Osteoblast (primary cell): ENCODE data around the gene GABRG3. TPM values are rescaled to one million over a fixed set of nuclear protein-coding genes. Genes with fewer than 3 reads are reported as not detected.

Experiments
- DNase-seq: peaks from one replicate; pipeline ENCODE4 v3.0.0; 2011; ENCODE audit warnings: low spot score, mixed read lengths; ENCODE audit not compliant: insufficient read length; ENCODE audit errors: missing footprints
- H2AFZ ChIP-seq: 2 replicates; pipeline ENCODE4 v1.6.0; 2011; ENCODE audit warnings: mild to moderate bottlenecking, low read length
- H3K27ac ChIP-seq: 2 replicates; pipeline ENCODE4 v1.5.1; 2011; ENCODE audit warnings: mild to moderate bottlenecking, low read depth, low read length, moderate library complexity
- H3K27me3 ChIP-seq: 2 replicates; pipeline ENCODE4 v1.6.0; 2012; ENCODE audit warnings: mild to moderate bottlenecking, control low read depth, inconsistent platforms, low read length, moderate library complexity; ENCODE audit not compliant: insufficient read depth
- H3K36me3 ChIP-seq: 2 replicates; pipeline ENCODE4 v1.5.1; 2011; ENCODE audit warnings: mild to moderate bottlenecking, low read length, control low read depth, moderate library complexity; ENCODE audit not compliant: insufficient read depth
- H3K4me1 ChIP-seq: 2 replicates; pipeline ENCODE4 v1.5.1; 2011; ENCODE audit warnings: mild to moderate bottlenecking, low read length, control low read depth, moderate library complexity; ENCODE audit not compliant: insufficient read depth
- H3K4me2 ChIP-seq: 2 replicates; pipeline ENCODE4 v1.6.0; 2011; ENCODE audit warnings: mild to moderate bottlenecking, low read length; ENCODE audit not compliant: insufficient read depth
- H3K4me3 ChIP-seq: fragments of 200-600 bp; sonication (generic); 3 replicates; pipeline ENCODE4 v1.5.1; 2012; ENCODE audit warnings: mild to moderate bottlenecking, low read length, inconsistent platforms; ENCODE audit not compliant: insufficient read depth
- H3K79me2 ChIP-seq: 2 replicates; pipeline ENCODE4 v1.6.0; 2012; ENCODE audit warnings: mild to moderate bottlenecking, low read length, control low read depth, inconsistent platforms; ENCODE audit not compliant: insufficient read depth
- H3K9me3 ChIP-seq: 2 replicates; pipeline ENCODE4 v1.5.1; 2011; ENCODE audit warnings: low read depth, low read length, control low read depth
- H4K20me1 ChIP-seq: 2 replicates; pipeline ENCODE4 v1.6.0; 2012; ENCODE audit warnings: mild to moderate bottlenecking, low read length, control low read depth; ENCODE audit not compliant: insufficient read depth
- total RNA-seq: library from RNA; depleted of rRNA; stranded (reverse); fragments of >200 nt; gene quantifications from 2 replicates; pipeline ENCODE4 v1.2.3, GENCODE V29; 2012
- TF ChIP-seq, protein P1 (sequence below): IDR thresholded peaks from 2 replicates; pipeline ENCODE4 v1.5.1; 2011; ENCODE audit warnings: mild to moderate bottlenecking, low read depth, low read length, moderate library complexity; ENCODE audit errors: extremely low read depth

The GABRG3 gene
- total RNA-seq, 1 donor, result not detected

DNA sequence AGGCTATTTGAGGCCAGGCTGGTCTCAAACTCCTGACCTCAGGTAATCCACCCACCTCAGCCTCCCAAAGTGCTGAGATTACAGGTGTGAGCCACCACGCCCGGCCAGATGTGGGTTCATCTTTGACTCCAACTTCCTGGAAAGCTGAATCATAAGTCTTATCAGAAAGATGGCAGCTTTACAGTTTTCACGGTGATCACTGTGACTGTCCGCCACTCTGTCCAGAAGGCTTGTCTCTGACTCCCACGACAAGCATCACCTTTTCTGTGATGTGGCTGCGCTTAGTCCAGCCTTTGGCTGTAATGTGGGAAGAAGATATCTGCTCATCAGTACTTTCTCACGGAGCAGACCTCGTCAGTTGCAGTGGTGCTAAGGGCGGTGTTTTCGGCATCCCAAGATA is 527.7 kb downstream of the GABRG3 start:
- H3K27me3 ChIP-seq, result no peaks in the 10 kb centered on the region
- H3K4me1 ChIP-seq, result no peaks in the 10 kb centered on the region
- no peak overlapping the region for H3K4me3 ChIP-seq
- H3K79me2 ChIP-seq, result no peaks in the 10 kb centered on the region
- DNase-seq, result no peak
- no peak overlapping the region for H2AFZ ChIP-seq
- H4K20me1 ChIP-seq, result no peaks in the 10 kb centered on the region
- no peak overlapping the region for H3K27ac ChIP-seq
- TF ChIP-seq, protein P1, sequence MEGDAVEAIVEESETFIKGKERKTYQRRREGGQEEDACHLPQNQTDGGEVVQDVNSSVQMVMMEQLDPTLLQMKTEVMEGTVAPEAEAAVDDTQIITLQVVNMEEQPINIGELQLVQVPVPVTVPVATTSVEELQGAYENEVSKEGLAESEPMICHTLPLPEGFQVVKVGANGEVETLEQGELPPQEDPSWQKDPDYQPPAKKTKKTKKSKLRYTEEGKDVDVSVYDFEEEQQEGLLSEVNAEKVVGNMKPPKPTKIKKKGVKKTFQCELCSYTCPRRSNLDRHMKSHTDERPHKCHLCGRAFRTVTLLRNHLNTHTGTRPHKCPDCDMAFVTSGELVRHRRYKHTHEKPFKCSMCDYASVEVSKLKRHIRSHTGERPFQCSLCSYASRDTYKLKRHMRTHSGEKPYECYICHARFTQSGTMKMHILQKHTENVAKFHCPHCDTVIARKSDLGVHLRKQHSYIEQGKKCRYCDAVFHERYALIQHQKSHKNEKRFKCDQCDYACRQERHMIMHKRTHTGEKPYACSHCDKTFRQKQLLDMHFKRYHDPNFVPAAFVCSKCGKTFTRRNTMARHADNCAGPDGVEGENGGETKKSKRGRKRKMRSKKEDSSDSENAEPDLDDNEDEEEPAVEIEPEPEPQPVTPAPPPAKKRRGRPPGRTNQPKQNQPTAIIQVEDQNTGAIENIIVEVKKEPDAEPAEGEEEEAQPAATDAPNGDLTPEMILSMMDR, result no peak
- peaks cover 2% of the 10 kb centered on the region for H3K9me3 ChIP-seq
- no peak overlapping the region for H3K4me2 ChIP-seq
- H3K36me3 ChIP-seq, result no peaks in the 10 kb centered on the region

DNA sequence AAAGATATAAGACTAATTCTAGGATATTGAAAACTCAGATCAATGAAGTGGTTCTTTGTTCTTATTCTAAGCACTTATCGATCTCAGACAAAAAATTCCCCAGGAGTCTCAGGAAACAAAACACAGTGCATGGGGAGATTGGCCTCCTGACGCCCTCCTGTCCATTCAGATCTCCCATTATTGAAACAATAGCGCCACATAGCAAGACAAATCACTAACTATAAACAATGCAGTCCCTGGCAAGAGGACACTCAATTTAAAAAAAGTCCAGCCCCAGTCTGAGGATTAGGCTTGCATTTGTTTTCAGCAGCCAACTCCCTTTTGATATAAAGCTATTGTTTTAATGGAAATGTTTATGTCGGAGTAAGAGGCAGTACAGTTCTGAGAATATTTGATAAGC is 528.2 kb downstream of the GABRG3 start:
- TF ChIP-seq, protein P1, result no peak
- Histone ChIP-seq H3K79me2 (no peaks in the 10 kb centered on the region), H2AFZ (no peak overlapping the region)

DNA sequence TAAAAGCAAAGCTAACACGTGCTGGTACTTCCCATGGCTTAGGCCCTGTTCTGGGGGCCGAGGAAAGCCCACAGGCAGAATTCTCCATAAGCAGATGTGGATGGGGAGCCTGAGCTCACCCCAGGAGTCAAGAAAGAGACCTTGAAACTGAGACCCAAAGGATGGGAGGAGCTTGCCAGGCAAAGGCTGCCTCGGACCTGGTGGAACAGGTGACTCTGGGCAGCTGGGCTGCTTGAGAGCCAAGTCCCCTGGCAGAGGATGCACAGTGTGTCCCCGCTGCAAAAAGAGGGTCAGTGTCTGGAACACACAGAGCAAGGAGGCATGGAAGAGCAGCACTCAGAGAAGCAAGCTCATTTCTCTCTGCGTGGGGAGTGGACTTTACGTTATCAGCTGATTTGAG is 528.7 kb downstream of the GABRG3 start:
- H3K27me3 ChIP-seq, result no peaks in the 10 kb centered on the region
- H3K4me2 ChIP-seq, result no peak overlapping the region
- H3K27ac ChIP-seq, result no peak overlapping the region
- DNase-seq, result no peak
- no peaks in the 10 kb centered on the region for H3K36me3 ChIP-seq
- TF ChIP-seq, protein P1, result no peak
- no peak overlapping the region for H3K4me3 ChIP-seq
- H3K4me1 ChIP-seq, result no peaks in the 10 kb centered on the region
- no peaks in the 10 kb centered on the region for H4K20me1 ChIP-seq
- peaks cover 2% of the 10 kb centered on the region for H3K9me3 ChIP-seq
- no peak overlapping the region for H2AFZ ChIP-seq
- H3K79me2 ChIP-seq, result no peaks in the 10 kb centered on the region

More for the DNA sequence above, 528.2 kb downstream of the GABRG3 start:
- Histone ChIP-seq H4K20me1 (no peaks in the 10 kb centered on the region), H3K4me3 (no peak overlapping the region), H3K9me3 (peaks cover 2% of the 10 kb centered on the region), H3K4me2 (no peak overlapping the region), H3K27ac (no peak overlapping the region), H3K4me1 (no peaks in the 10 kb centered on the region), H3K36me3 (no peaks in the 10 kb centered on the region), H3K27me3 (no peaks in the 10 kb centered on the region)
- no peak for DNase-seq

DNA sequence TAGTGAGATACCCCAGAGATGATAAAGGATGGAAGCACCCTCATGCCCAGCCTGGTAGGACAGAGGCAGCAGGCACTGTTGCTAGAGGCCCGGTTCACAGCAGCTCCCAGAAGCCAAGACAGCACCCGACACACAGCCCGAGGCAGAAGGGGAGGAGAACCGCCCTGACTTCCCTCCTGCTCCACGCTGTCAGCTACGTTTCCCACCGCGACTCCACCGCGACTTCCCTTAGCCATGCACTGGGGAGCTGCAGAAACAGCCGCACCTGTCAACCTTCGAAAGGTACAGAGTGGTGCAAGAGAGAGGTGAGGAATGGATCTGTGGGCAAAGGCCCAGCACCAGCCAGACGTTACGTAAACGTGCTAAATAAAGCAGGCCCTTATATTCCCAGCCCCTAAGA is 529.2 kb downstream of the GABRG3 start:
- H3K27me3 ChIP-seq, result no peaks in the 10 kb centered on the region
- no peak overlapping the region for H2AFZ ChIP-seq
- H3K36me3 ChIP-seq, result no peaks in the 10 kb centered on the region
- no peak overlapping the region for H3K4me2 ChIP-seq
- TF ChIP-seq, protein P1, result no peak
- H3K4me1 ChIP-seq, result no peaks in the 10 kb centered on the region
- no peaks in the 10 kb centered on the region for H4K20me1 ChIP-seq
- DNase-seq, result no peak
- H3K27ac ChIP-seq, result no peak overlapping the region
- no peaks in the 10 kb centered on the region for H3K79me2 ChIP-seq
- no peak overlapping the region for H3K4me3 ChIP-seq
- H3K9me3 ChIP-seq, result peaks cover 2% of the 10 kb centered on the region
